Upper lobe of left lung (tissue), 4 donors: Measurements from ENCODE around the gene MCTP2.

Experiments used
- CTCF ChIP-seq, 6 experiments: fragments of 450-650 bp in 4 of 6; fragments of 200-600 bp in 2 of 6; sonication (generic) in 2 of 6; IDR thresholded peaks; one replicate each; pipeline ENCODE4 v1.5.1; 2016 to 2019; ENCODE audit warnings: antibody characterized with exemption in 6 of 6
- EP300 ChIP-seq, 4 donors: sonication (generic); formaldehyde crosslinking; IDR thresholded peaks; one replicate each; pipeline ENCODE4 v1.5.1; 2017; ENCODE audit warnings: antibody characterized with exemption in 4 of 4, control low read depth in 2 of 4
- POLR2A ChIP-seq, 4 donors: fragments of 450-650 bp; IDR thresholded peaks; one replicate each; pipeline ENCODE4 v1.5.1; 2016 to 2017; ENCODE audit warnings: antibody characterized with exemption in 4 of 4, mild to moderate bottlenecking in 2 of 4
- POLR2AphosphoS5 ChIP-seq, 2 donors: sonication (generic); formaldehyde crosslinking; IDR thresholded peaks; one replicate each; pipeline ENCODE4 v1.5.1; 2017; ENCODE audit warnings: antibody characterized with exemption in 2 of 2

- no peak for TF ChIP-seq CTCF (IDR thresholded peaks at IDR 0.05)
- TF ChIP-seq EP300 (IDR thresholded peaks at IDR 0.05): no peak
- TF ChIP-seq POLR2AphosphoS5 (IDR thresholded peaks at IDR 0.05): no peak
- no peak for TF ChIP-seq POLR2A (IDR thresholded peaks at IDR 0.05)
These were observed 83.3 kb downstream of the MCTP2 start for GRCh38 chr15:94314639-94315038.
